Liver (tissue), 3 donors: ENCODE measurements around the gene GINS2.

Experiments used
- ATF3 ChIP-seq: IDR thresholded peaks from 2 replicates; pipeline ENCODE4 v1.6.1; 2016; ENCODE audit warnings: antibody characterized with exemption
- CTCF ChIP-seq: fragments of 150-350 bp; IDR thresholded peaks from 2 replicates; pipeline ENCODE4 v1.5.1; 2017; ENCODE audit warnings: improper control_type of control experiment, low read depth, low read length; ENCODE audit not compliant: missing input control
- EGR1 ChIP-seq, 2 donors: IDR thresholded peaks; 2 replicates each; pipeline ENCODE4 v1.6.1; 2016 to 2018; ENCODE audit warnings: antibody characterized with exemption in 2 of 2, low read depth in 2 of 2
- GABPA ChIP-seq, 2 donors: IDR thresholded peaks in 1 of 2; conservative IDR thresholded peaks in 1 of 2; 2 replicates each; pipeline ENCODE4 v1.6.1; 2016; ENCODE audit warnings: antibody characterized with exemption in 2 of 2, mild to moderate bottlenecking in 1 of 2, moderate library complexity in 1 of 2
- JUND ChIP-seq, 2 donors: IDR thresholded peaks; 2 replicates each; pipeline ENCODE4 v1.6.1; 2016; ENCODE audit warnings: antibody characterized with exemption in 2 of 2
- MAX ChIP-seq: IDR thresholded peaks from 2 replicates; pipeline ENCODE4 v1.6.1; 2016; ENCODE audit warnings: antibody characterized with exemption
- RAD21 ChIP-seq, 2 donors: IDR thresholded peaks; 2 replicates each; pipeline ENCODE4 v1.6.1; 2016; ENCODE audit warnings: antibody characterized with exemption in 2 of 2, mild to moderate bottlenecking in 2 of 2
- REST ChIP-seq: IDR thresholded peaks from 2 replicates; pipeline ENCODE4 v1.6.1; 2016; ENCODE audit warnings: antibody characterized with exemption, mild to moderate bottlenecking
- RXRA ChIP-seq, 2 donors: IDR thresholded peaks; 2 replicates each; pipeline ENCODE4 v1.6.1; 2017 to 2018; ENCODE audit warnings: antibody characterized with exemption in 2 of 2, mild to moderate bottlenecking in 1 of 2
- SP1 ChIP-seq: IDR thresholded peaks from 2 replicates; pipeline ENCODE4 v1.6.1; 2018; ENCODE audit warnings: antibody characterized with exemption, mild to moderate bottlenecking
- TAF1 ChIP-seq: conservative IDR thresholded peaks from 2 replicates; pipeline ENCODE4 v1.6.1; 2016; ENCODE audit warnings: antibody characterized with exemption, mild to moderate bottlenecking
- YY1 ChIP-seq: IDR thresholded peaks from 2 replicates; pipeline ENCODE4 v1.6.1; 2016; ENCODE audit warnings: antibody characterized with exemption, mild to moderate bottlenecking
- ZBTB33 ChIP-seq: IDR thresholded peaks from 2 replicates; pipeline ENCODE4 v1.6.1; 2016; ENCODE audit warnings: antibody characterized with exemption
- donor health status: healthy.
- donor health status: healthy.

- no peak for TF ChIP-seq SP1
- no peak for TF ChIP-seq CTCF
- no peak for TF ChIP-seq ATF3
- TF ChIP-seq ZBTB33 = no peak
- TF ChIP-seq GABPA (IDR thresholded peaks at IDR 0.05 in 1 of 2, conservative IDR thresholded peaks at IDR 0.05 in 1 of 2) = no peak
- TF ChIP-seq REST = no peak
- TF ChIP-seq RAD21 (IDR thresholded peaks at IDR 0.05) = no peak
- TF ChIP-seq RXRA (IDR thresholded peaks at IDR 0.05) = no peak
- no peak for TF ChIP-seq TAF1
- TF ChIP-seq MAX = no peak
- TF ChIP-seq EGR1 (IDR thresholded peaks at IDR 0.05; ENCODE audit: low read depth in 2 of 2) = no peak
- TF ChIP-seq JUND (IDR thresholded peaks at IDR 0.05) = no peak
- TF ChIP-seq YY1 = no peak
Measured at GRCh38 chr16:85657996-85658395, 30.8 kb downstream of the GINS2 start.
